Hematopoietic multipotent progenitor cell (in vitro differentiated cells): ENCODE measurements around the gene ZBBX. TPM values are rescaled to one million over a fixed set of nuclear protein-coding genes. Genes with fewer than 3 reads are reported as not detected.

Experiments
- DNase-seq, 3 donors: peaks; one replicate each; pipeline ENCODE4 v3.0.0-alpha.2; 2011 to 2015; ENCODE audit warnings: low read depth in 2 of 3, low spot score in 2 of 3
- total RNA-seq: library from RNA; depleted of rRNA; stranded (reverse); fragments of >200 nt; gene quantifications from one replicate; pipeline ENCODE4 v1.2.3, GENCODE V29; 2012

The ZBBX gene
- total RNA-seq, 1 donor: under 0.01 TPM

DNA sequence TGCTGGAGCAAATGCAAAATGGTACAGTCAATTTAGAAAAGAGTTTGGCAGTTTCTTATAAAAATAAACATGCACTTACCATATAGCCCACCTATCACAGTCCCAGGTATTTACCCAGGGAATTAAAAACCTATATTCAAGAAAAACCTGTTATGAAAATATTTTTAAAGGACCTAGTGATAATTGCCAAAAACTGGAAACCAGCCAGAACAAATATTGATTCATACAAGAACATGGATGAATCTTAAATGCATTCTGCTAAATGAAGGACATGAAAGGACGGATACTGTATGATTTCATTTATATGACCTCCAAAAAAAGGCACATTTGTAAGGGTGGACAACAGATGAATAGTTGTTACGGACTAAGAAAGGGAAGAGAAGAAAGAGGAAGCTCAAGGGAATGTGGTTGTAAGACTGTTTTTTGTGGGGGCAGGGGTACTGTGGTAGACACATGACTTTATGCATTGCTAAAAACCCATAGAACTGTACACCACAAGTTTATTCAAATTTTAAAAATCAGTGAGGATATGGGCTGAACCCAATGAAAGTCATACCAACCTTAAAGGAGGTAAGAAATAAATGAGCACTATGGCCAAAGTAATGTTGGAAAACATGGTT, 61.0 kb downstream of the ZBBX start:
- DNase-seq: peak in 2 of 3 donors; percentile 5 to 40

DNA sequence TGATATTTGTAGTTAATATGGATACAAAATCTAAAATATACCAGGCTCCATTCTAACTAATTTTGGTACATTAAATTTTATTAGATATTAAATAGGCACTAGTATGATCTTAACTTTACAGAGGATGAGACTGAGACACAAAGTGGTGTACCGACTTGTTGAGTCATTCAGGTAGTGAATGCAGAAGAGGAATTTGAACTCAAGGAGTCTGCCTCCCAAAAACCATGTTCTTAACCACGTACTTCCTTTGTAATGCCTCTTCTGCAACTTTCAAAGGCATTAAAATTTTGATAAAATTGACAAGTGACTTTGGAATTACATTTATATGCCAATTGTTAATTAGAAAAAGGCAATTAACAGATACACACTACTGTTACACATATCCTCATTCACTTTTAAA, 61.8 kb downstream of the ZBBX start:
- peak in 1 of 3 donors; percentile 10 for DNase-seq

DNA sequence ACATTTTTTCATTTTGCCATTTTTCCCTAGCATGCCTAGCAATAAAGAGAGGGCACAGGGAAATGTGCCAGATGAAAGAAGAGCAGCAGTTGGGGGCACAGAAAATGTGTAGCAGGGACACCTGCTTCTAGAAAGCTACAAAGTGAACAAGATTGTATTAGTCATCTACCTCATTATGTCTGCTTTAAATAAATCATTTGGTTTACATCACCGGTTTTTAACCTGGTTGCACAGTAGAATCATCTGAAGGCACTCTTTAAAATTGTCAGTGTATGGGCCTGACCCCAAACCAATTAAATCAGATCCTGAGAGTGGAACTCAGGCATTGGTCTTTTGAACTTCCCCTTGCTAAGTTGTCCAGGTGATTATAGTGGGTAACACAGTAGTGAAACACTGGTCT, 73.8 kb downstream of the ZBBX start:
- no peak for DNase-seq

DNA sequence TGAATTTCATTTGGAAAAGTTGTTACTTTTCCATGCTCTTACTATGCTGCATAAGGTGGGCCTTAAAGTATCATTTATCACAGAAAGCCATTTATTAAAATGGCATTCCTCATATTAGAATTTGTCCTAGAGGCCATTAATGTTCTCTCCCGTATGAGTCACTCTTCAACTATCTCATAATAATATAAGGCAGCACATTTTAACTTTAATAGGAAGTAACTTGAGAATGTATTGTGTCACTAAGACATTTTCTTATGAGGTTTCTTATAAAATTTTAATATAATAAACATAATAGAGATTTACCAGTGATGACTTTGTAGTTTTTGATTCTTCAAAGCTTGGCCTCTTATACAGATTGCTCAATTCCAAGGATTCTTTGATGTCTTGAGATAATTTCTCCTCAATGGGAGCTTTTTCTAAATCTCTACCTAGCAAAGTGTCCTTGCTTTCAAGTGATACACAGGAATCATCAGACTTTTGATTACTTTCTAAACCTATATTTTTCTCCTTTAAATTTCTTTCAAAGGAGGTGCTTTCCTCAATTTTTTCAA, 74.7 kb downstream of the ZBBX start:
- no peak for DNase-seq

DNA sequence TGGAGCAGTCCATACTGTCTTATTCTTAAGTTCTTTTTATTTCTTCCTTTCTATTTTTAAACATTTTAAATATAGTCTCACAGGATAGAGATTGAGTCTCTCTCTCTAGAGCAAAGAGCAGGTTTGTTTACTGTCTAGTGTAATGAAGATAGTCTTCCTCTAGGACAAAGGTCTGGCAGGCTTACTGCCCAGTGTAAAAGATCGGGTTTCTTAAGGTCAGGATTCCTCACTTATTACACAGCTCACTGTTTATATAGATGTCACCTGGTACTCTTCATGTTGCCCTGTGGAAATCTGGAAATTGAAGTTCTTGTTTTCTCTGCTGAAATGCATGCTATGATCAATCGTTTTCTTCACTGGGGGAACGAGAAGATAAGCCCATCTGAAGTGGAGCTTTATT, 76.0 kb downstream of the ZBBX start:
- DNase-seq: no peak

DNA sequence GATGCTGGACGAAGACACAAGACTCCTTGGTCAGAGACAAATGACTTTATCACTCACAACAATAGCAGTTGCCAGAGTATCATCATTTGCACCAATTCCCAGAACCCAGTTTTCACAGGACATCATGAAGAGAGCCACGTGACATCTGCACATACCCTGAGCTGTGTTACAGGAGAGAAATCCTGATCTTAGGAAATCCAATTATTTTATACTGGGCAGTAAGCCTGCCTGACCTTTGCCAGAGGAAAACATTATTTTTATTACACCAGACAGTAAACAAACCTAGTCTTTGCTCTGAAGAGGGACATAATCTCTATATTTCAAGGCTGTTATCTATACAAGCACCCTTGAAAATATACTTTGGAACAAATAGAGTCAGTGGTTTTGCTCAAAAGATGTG, 77.4 kb downstream of the ZBBX start:
- no peak for DNase-seq

DNA sequence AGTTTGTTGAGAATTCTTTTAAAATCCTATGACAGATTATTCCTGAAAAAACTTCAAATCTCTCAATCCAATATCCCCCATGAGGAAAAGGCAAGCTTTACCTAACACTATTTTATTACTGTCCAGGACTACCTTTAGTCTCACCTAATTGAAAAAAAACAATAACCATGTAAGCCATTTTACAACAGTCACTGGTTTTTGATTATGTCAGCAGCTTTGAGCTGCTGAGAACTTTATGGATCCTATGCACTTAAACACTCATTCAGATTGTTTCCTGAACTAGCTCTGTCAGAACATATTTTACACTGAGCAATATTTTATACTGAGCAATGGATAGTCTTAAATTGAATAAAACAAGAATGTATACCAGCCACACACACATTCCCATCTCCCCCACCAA, 79.9 kb downstream of the ZBBX start:
- no peak for DNase-seq

DNA sequence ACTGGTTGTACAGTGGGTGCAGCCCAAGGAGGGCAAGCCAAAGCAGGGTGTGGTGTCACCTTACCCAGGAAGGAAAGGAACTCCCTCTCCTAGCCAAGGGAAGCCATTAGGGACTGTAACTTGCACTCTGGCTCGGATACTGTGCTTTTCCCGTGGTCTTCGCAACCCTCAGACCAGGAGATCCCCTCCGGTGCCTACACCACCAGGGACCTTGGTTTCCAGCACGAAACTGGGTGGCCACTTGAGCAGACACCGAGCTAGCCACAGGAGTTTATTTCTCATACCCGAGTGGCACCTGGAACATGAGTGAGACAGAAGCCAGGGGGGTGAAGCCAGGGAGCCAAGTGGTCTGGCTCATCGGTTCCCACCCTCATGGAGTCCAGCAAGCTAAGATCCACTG, 90.7 kb downstream of the ZBBX start:
- no peak for DNase-seq

DNA sequence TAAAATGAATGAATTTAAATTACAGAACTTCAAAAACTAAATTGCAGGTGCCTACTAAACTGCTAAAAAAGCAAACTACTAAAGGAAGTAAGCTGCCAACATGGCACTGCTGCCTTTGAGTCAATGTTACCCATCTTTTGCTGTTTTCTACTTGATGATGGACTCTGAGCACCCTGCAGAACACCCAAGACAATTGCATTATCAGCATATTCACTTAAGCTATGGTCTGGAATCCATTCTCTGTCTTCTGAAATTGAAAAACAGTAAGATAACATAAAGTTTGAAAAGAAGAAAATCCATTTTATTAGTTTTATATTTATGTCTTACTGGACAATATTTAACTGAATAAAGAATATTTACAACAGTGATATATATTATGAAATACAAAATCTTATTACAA, 91.4 kb downstream of the ZBBX start:
- DNase-seq: no peak

DNA sequence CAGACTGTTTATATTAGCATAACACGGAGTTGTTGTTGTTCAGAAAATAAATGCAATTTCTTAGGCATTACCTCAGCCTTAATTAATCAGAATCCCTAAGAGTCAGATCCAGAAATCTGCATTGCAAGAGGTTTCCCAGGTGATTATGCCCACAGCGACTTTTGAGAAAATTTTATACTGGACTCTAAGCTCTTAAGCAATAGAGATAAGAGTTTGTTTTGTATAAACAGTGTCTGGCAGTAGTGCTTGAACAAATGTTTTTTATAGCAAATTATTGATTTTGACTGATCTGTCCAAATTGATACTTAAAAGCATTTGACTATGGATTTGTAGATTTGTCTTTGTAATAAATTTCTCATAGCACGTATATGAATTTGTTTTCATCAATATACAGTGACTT, 92.8 kb downstream of the ZBBX start:
- no peak for DNase-seq

DNA sequence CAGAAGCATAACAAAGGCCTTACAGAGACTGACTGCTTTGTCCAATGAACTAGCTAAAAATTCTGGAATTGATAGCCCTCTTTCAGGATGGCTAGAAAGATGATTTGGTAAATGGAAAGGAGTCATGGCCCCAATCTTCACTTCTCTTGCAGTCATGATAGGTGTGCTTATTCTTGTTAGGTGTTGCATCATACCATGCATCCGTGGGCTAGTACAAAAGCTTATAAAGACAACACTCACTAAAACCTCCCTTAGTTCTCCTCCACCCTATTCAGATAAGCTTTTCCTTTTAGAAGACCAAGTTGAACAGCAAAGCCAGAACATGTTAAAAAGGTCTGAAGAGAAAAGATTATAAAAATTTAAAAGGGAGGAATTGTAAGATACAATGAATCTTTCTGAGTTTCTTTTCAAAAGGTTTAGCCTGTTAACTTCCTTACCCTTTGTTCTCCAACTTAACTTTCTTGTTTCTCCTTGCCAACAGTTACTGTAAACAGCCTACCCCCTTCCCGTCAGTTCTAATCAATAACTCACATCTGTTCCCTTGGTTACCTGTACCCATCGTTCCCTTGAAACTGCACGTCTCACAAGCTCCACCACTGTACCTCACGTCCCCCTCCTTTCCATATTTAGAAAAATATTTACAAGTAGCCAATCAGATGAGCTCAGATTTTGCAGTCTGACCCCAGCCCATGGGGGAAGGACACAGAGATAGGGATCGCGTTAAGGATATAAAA, 105.8 kb downstream of the ZBBX start:
- no peak for DNase-seq

DNA sequence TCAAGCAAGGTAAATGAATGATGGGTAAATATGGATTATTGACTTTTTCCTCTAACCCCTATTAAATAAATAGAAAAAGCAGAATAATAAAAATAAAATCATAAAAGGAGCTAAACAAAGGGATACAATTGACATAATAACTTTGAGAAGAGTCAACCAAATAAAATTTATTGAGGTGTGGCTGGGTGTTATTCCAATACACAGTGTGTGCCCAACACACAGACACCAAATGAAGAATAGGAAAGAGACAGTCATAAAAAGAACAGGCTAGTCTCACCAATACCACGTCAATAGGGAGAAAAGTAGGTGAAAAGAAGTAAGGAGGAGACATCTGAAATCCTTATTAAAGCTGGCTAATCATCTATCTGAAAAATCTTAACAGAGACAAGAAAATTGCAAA, 127.1 kb downstream of the ZBBX start:
- DNase-seq: no peak

DNA sequence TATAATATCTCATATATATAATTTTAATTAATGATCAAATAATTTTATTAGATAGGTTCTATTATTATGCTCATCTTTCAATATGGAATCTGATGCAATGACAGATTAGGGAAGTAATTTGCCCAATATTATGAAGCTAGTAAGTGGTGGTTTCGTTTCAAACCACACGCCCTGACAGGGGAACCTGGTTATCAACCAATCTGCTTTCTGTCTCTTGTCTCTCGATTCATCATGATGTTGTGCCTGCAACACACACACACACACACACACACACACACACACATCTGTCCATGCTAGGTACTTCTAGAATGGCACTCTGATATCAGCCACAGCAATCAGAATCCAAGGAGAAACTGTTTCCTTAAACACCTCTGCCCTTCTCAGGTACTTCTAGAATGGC, 128.4 kb downstream of the ZBBX start:
- no peak for DNase-seq

DNA sequence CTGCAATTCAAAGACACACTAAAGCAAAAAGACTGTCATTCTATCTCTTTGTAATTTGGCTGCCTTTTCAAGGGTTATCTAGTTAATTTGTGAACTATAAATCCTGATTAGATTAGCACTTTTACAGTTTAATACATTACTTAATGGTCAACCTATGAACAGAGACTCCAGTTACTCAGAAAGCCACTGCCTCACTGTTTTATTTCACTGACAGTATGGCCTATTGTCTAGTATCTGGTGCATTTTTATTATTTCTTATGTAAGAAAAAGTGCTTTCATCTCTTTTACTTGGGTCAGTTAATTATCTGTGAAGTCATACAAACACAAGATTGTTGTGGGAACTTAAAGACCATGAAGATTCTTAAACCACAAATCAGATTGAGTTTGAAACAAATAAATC, 133.8 kb downstream of the ZBBX start:
- no peak for DNase-seq

DNA sequence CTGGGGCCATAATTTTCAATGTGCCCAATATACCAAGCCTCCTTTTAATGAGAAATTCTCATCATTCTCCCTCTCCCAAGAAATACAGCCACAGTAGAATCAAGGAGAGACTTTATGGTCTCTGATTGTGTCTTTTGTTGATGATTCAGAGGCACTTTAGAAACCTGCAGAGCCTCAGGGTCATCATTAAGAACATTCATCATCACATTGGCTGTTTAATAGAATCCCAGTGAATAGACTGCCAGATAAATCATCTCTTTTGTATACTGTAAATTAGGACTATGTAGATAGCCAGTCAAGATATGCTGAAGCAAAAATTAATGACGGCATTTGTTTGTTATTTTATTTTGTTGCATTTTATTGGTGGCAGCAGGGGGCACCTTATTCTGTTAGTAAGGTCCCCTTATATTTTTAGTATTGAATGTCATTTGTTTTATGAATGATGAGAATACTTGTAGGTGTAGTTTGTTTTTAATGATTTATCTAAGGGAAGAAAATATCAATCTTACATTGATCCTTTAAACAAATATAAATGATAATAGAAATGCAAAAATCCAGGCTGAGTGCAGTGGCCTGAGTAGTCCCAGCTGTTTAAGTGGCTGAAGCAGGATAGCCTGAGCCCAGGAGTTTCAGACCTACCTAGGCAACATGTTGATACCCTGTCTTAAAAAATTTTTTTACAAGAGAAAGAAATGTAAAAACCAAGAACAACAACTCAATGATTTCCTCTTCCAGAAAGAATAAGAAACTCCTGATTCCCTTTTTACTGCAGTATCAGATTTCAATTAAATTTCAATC, 138.8 kb downstream of the ZBBX start:
- DNase-seq: no peak

DNA sequence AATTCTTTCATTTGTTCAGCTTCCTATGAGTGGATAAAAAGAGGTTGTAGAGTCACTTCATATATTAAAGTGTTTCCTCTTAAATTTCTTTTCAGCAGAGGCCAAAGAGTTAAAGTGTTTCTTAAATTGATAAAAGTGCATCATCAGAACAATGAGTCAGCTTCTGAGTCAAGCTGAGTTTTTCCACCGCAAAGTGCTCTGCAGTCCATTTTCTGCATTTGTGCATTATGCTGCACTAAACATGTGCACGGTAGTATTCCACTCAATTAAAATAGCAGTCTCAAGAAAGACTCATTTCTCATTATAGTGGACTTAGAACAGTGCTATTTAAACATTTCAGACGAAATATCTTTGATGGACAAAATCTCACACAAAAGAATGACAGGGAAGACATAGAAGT, 152.0 kb downstream of the ZBBX start:
- DNase-seq: no peak

DNA sequence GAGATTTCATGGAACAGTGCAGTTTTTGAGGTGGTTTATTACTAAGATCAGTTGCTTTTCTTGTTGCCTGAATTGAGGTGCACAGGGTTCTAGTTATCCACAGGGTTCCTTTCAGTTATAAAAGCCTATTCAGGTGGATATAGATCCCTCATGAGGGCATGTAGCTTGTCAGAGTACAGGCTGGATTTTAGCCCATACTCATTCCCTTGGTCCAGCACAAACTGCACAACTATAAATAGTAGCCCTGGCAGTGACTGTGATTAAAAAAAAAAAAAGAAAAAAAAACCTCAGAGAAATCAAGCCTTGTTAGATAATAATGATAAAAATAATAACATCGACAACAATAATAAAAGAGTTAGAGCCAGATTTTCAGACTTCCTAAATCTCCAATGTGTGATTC, 154.3 kb downstream of the ZBBX start:
- DNase-seq: no peak

DNA sequence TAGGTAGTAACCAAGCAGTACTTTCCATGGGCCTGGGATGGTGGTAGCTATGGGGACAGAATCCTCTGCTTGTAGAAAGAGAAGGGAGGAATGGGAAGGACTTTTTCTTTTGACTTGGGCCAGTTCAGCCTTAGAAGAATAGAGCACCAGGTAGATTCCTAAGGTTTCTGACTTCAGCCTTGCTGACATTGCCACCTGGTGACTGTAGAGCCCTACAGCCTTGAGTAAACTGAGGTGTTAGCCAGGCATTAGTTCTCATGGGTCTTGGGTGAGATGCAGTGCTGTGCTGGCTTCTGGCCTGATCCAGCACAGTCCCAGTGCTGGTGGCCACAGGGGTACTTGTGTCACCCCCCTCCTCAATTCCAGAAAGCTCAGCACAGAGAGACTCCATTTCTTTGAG, 171.1 kb downstream of the ZBBX start:
- DNase-seq: no peak

DNA sequence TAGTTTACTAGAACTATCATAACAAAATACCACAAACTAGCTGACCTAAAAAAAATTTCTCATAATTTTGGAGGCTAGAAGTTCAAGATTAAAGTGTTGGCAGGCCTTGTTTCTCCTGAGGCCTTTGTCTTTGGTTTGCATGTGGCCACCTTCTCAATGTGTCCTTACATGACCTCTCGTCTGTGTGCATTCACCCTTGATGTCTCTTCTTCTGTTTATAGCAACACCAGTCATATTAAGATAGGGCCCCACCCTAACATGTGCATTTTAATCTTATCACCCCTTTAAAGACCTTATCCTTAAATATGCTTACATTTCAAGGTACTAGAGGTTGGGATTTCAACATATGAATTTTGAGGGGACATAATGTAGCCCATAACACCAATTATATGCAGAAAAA, 177.0 kb downstream of the ZBBX start:
- DNase-seq: no peak

DNA sequence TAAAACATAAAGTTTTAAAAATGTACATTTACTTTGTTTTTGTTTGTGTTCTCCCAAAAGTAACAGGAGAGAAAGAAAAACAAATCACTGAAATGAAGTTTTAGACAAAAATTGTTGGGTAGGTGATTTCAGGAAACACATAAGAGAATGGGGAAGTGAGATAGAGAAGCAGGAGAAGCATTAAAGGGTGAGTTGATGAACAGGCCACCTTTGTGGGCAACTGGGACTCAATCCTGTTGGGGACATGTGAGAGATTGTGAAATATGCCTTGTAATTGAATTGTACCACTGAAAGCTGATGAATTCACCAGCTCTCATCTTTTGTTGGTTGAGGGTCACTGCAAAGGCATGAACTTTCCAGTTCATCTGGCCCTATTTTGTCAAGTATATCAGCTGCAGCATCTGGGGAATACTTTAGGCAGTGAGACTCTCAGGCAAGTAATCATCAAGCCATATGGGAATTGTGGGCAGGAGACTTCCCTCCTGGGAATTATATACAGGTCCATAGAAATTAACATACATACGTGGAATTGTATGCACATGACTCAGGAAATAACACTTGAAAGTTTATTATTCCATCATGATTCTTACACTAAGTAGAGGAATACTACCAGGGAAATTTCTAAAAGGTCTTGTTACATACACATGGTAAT, 181.0 kb downstream of the ZBBX start:
- no peak for DNase-seq
